GM12892 (cell line): ENCODE data around the gene DLG5.
"Not testable (repeated sequence)": the region's sequence is repeated elsewhere in the genome, so short reads cannot be mapped to it uniquely, and the experiment has no call there.

Experiments used
- POLR2A ChIP-seq: IDR thresholded peaks from 2 replicates; pipeline ENCODE4 v1.6.1; 2011; ENCODE audit warnings: low read depth, low read length, control low read depth
- POLR2AphosphoS5 ChIP-seq: IDR thresholded peaks from 2 replicates; pipeline ENCODE4 v1.6.1; 2011; ENCODE audit warnings: low read depth, low read length, control low read depth
- TAF1 ChIP-seq: IDR thresholded peaks from 2 replicates; pipeline ENCODE4 v1.6.1; 2011; ENCODE audit warnings: low read depth, mild to moderate bottlenecking, control low read depth, low read length, borderline replicate concordance

DNA sequence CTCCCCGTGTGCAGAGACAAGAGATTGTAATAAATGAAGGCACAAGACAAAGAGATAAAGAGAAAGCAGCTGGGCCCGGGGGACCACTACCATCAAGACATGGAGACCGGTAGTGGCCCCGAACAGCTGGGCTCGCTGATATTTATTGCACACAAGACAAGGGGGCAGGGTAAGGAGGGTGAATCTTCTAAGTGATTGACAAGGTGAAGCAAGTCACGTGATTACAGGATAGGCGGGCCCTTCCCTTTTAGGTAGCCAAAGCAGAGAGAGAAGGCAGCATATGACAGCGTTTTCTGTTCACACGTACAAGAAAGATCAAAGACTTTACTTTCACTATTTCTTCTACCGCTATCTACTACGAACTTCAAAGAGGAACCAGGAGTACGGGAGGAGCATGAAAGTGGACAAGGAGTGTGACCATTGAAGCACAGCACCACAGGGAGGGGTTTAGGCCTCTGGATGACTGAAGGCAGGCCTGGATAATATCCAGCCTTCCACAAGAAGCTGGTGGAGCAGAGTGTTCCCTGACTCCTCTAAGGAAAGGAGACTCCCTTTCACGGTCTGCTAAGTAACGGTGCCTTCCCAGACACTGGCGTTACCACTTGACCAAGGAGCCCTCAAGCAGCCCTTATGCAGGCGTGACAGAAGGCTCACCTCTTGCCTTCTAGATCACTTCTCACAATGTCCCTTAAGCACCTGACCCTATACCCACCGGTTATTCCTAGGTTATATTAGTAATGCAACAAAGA, 153.5 kb downstream of the DLG5 start:
- TF ChIP-seq POLR2A, POLR2AphosphoS5, TAF1: not testable (repeated sequence)
